Adrenal gland (tissue), 5 donors: Measurements from ENCODE around the gene SLC7A9.

Experiments used
- CTCF ChIP-seq, 6 experiments: fragments of 450-650 bp in 4 of 6; fragments of 200-600 bp in 2 of 6; sonication (generic) in 1 of 6; IDR thresholded peaks; 1 replicate in 5 of 6; 2 replicates in 1 of 6; pipeline versions ENCODE4 v1.5.1 to v1.8.0; 2016 to 2021; ENCODE audit warnings: antibody characterized with exemption in 6 of 6, mild to moderate bottlenecking in 2 of 6, moderate library complexity in 1 of 6
- POLR2A ChIP-seq, 2 donors: fragments of 450-650 bp; IDR thresholded peaks; one replicate each; pipeline ENCODE4 v1.6.1; 2017; ENCODE audit warnings: antibody characterized with exemption in 2 of 2, mild to moderate bottlenecking in 2 of 2, moderate library complexity in 1 of 2
- donor health status: DM: no; HTN: no; CAD: no.

- TF ChIP-seq CTCF (IDR thresholded peaks at IDR 0.05) (no peak), POLR2A (IDR thresholded peaks at IDR 0.05) (no peak)
Measured at GRCh38 chr19:32895384-32895783, 25.8 kb upstream of the SLC7A9 start.
